GM08714 (cell line): ENCODE measurements around the gene KCNH4.

Experiments
- H3K4me3 ChIP-seq: fragments of 200-500 bp; sonication (Bioruptor generic); 2 replicates; pipeline ENCODE4 v1.5.1; 2014; ENCODE audit warnings: mild to moderate bottlenecking, low read length, inconsistent platforms
- ZNF274 ChIP-seq: IDR thresholded peaks from 2 replicates; pipeline ENCODE4 v1.6.1; 2012; ENCODE audit warnings: mild to moderate bottlenecking, low read depth, low read length

Gene KCNH4

DNA sequence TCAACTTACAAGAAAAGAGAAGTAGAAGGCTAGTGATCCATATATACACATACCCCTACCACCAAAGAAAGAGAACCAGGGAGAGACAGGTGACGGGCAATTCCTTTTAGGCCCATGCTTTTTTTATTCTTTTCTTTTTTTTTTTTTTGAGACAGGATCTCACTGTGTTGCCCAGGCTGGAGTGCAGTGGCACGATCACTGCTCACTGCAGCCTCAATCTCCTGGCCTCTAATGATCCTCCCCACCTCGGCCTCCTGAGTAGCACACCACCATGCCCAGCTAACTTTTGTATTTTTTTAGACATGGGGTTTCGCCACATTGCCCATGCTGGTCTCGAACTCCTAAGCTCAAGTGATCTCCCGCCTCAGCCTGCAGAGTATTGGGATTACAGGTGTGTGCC, 53.5 kb downstream of the KCNH4 start:
- H3K4me3 ChIP-seq = no peak overlapping the region
- TF ChIP-seq ZNF274 = no peak

DNA sequence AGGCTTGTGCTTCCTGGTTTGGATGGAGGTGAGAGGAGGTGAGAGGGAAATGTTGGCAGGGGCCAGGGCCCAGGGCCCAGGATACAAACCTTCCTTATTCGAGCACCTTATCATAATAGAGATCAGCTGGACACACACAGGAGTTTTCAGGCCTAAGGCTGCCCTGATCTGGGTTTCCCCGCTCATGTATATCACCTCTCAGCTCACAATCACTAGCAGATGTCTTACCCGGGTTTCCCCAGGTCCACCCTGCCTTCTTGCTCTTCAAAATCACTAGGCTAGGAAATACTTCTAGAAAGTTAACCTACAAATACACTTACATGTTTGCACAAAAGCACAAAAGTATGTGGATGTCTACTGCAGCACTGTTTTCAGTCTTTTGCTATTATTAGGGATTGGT, 54.1 kb downstream of the KCNH4 start:
- TF ChIP-seq ZNF274 = no peak

DNA sequence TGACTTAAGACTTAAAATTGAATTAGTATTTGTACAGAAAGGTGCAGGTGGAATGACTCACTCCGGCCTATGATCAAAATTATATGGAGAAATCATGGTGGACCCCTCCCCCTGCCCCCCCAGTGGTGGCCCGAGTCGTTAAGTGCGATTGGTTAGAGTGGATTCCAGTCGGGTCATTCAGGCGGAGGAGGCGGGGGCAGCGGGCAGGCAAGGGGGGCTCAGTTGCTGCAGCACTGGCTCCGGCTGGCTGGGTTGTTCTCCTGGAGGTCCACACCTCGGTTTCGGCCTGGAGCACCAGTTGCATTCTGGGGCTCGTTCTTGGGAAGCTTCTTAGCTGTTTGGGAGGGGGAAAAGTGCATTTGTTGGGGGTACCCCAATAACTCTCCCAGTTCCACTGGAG, 55.4 kb downstream of the KCNH4 start:
- no peak for TF ChIP-seq ZNF274
- no peak overlapping the region for H3K4me3 ChIP-seq

More for the DNA sequence above, 54.1 kb downstream of the KCNH4 start:
- no peak overlapping the region for H3K4me3 ChIP-seq

DNA sequence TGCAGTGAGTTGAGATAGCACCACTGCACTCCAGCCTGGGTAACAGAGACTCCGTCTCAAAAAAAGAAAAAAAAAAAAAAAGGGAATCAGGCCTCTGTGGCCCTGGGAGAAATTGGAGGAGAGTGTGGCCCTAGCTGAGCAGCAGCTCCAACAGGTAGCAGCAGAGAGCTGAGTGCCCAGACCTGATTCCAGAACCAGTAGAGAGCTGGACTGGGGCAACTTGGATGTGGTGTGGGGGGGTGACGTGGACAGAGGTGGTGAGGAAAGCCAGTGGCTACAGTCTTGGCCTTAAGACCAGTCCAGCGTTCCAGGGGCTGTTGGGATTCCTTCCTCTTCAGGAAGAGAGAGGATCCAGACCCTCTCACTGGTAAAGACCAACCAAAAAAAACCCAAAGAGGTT, 56.7 kb downstream of the KCNH4 start:
- no peak overlapping the region for H3K4me3 ChIP-seq
- no peak for TF ChIP-seq ZNF274

DNA sequence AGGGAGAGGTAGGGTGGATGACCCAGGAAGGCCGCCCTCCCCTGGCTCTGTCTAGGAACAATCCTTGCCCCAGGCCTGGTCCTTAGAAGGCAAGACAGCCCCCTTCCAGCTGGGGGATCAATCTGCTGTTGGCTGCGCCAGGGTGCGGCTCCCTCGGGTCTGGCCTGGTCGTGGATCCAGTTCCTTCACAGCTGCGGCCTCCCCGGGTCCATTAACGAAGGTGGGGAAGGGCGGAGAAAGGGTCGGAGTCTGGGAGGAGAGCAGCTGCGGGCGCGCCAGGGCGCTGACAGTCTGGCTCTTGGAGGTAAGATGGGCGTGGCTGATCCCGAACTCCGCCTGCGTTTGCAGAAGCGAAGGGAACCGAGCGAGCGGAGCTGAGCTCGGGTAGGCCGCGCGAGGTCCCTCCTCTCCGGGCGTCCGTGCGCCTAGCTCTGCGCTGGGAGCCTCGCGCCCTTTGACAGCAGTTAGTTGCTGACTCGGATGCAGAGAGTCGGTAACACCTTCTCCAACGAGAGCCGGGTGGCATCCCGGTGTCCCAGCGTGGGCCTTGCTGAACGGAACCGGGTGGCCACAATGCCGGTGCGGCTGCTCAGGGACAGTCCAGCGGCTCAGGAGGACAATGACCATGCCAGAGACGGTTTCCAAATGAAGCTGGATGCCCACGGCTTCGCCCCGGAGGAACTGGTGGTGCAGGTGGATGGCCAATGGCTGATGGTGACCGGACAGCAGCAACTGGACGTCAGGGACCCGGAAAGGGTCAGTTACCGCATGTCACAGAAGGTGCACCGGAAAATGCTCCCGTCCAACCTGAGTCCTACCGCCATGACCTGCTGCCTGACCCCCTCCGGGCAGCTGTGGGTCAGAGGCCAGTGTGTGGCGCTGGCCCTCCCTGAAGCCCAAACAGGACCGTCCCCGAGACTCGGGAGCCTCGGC, 58.3 kb downstream of the KCNH4 start, which contains the start of gene HSPB9:
HSPB9 (plus strand) TSS at position 434 of the 933 bp plus-strand sequence; CDS start at position 481, 47 bp downstream.
- no peak for TF ChIP-seq ZNF274
- no peak within 1 kb of the TSS for H3K4me3 ChIP-seq

DNA sequence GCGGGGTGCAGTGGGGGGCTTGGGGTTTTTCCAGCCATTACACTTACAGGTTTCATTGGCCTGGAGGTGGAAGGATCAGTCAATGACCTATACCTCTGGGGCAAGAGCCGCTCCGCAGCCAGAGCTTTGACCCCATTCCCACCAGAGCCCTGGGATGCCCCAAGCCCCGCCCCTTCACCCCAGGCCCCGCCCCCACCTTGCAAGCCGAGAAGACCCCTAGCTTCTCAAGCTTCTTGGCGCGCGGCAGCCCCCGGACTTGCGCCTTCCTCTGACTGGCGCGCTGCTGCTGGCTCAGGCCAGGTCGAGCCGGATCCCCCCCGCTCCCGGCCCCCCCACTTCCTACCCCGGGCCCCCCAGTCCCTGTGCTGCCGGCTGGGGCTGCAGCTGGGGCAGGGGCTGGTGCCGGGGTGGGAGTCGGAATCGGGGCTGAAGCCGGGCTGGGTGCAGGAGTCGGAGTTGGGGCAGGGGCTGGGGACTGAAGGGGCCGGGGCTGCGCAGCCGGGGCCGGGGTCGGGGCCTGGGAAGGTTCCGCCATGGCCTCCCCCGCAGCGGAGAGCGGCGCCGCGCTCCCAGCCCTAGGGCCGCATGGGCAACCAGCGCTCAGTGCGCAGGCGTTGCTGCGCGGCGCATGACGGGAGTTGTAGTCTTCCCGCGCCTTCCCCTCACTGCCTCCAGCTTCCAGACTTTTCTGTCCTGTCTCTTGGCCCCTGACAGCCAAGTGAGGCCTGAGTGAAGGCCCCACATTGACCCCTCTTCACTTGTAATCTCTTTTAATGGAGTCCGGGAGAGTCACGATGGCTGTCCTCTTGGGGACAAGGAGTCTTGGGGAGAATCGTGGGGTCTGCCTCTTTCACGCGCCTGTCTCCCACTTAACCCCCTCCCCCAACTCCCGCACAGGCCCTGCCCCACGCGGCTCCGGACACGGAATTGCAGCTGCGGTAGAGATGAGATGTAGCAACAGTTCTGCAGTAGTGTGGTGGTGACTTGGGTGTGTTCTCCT, 59.9 kb downstream of the KCNH4 start, which contains the start of gene KAT2A:
KAT2A (minus strand) TSS at position 598 of the 1,000 bp plus-strand sequence; CDS start at position 535, 63 bp downstream.
- TF ChIP-seq ZNF274 = no peak
- H3K4me3 ChIP-seq = peak within 1 kb of the TSS; percentile 14

DNA sequence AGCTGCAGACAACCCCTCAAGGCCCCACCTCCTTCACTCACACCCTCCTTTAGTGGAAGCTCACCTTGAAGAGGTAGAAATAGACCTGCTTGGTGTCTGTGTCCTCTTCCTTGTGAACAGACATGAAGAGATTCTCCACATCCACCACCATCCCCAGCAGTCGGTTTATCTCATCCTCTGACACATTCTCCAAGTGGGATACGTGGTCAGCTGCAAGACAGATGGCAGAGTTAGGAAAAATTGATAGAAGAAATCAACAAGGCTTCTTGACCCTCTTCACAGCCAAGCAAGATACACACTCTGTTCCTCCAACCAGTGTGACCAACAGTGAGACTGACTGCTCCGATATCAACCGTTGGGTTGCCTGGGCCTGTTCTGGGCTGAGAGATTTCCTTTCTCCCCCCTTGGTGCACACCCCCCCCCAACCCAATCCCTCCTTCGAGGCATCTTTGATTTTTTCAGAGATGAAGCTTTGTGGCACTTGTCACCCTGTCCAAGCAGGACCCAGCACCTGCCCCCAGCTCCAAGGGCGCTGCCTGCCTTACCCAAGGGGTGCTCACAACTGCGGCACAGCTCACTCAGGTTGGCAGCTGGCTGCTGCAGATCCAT, 60.7 kb downstream of the KCNH4 start:
- H3K4me3 ChIP-seq = peak overlapping the region; percentile 14; the same call in 1 of the 2 replicates
- TF ChIP-seq ZNF274 = no peak

DNA sequence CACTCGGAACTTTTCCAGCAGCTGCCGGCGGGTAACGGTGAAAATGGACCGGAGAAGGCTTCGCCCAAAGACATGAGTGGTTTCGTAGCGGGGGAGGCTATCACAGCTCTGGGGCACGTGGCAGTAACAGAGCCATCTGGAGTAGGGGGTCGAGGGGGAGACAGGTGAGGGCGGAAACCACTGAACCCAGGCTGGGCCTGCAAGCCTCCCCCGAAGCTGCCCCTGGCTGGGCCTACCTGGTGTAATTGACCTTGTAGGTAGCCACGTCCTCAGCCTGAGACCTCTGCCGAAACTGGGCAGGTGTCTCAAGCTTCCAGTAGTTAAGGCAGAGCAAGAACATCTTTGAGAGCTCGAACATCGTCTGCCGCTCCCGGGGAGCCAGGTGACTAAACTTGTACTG, 61.6 kb downstream of the KCNH4 start:
- H3K4me3 ChIP-seq = no peak overlapping the region
- no peak for TF ChIP-seq ZNF274

DNA sequence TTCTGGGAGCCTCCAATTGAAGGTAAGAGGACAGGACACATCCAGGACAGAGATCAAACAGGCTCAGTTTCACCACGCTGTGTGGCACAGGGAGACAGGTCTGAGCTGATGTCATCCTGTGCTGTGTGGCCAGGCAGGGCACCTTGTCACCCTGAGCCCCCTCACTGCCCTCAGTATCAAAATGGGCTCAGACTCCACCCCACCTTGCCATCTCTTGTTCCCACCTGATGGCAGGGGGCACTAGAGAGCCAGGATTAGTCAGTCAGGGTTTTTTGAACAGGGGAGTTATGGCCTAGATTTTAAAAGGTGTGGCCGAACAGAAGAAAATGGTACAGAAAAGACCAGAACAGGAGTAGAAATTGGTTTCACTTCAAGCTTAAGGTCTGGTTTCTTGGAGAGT, 62.4 kb downstream of the KCNH4 start:
- TF ChIP-seq ZNF274 = no peak
- no peak overlapping the region for H3K4me3 ChIP-seq

DNA sequence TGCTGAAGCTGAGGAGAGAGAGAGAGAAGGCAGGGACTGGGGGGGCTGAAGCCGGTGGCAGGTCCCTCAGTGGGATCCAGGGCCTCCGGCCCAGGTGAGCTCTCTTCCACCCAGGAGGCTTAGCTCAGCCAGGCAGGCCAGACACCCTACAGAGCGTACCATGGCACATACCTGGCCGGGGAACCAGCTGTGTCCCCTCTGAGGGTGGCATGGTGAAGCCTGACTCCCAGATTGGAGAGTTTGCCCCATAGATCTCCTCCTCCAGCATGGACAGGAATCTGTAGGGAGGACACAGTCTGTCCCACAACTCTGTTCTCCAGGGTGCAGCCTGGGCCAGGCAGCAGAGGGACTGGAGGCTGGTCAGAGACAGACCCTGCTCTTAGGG, 62.8 kb downstream of the KCNH4 start:
- H3K4me3 ChIP-seq = no peak overlapping the region
- no peak for TF ChIP-seq ZNF274

DNA sequence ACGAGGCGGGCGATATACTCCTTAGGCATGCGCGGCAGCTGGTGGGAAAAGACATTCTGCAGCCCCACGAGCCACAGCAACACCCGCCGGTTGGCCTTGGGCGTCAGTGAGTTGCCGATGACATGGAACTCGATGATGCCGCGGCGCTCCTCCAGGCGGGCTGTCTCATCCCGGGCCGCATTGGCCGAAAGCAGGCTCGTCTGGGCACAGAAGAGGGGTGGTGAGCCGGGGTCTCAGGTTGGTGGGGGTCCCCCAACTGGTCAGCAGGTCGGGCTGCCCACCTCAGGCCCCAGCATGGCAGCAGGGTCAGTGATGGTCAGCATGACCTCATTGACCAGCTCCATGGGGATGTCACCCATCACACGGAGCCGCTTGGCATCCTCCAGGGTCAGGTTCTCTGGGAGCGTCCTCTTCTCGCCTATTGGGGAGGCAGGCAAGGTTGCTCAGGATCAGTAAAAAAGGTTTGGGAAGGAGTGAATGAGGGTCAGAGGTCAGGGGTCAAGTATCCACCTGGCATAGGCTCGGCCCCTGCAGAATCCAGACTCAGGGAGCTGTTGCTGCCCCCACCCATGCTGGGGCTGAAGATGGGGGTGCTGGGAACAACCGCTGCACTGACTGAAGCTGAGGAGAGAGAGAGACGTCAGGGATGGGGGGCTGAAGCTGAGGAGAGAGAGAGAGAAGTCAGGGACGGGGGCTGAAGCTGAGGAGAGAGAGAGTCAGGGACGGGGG, 63.4 kb downstream of the KCNH4 start:
- TF ChIP-seq ZNF274 = no peak

DNA sequence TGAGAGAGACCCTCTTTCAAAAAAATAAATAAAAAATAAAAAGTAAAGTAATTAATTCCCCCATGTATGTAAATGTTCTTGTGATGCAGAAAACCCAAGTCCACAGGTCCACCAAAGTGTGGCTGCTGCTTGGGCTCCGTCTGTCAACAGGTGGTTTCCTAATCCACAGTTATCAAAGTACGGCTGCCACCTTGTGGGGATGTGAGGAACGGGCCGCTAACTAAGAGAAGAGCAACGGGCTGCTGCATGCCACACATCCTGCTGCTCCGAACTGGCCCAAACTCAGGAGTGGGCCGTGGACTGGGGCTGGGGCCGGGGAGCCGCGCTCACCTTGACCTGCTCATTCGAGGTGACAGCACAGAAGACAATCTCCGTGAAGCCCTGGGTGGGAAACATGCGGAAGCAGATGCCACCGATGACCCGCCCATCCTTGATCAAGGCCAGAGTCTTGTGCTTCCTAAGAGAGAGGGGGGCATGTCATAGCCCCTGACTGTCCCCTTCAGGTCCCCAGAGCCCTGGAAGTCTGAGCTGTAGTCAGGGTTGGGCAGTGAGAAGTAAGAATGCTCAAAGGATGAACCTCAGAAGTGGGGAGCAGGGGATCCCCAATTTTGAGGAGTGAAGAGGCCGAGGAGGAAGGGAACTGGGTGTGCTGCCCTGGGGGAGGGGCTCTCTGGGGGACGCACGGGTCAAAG, 64.1 kb downstream of the KCNH4 start:
- TF ChIP-seq ZNF274 = no peak
- no peak overlapping the region for H3K4me3 ChIP-seq

More for the DNA sequence above, 63.4 kb downstream of the KCNH4 start:
- no peak overlapping the region for H3K4me3 ChIP-seq

DNA sequence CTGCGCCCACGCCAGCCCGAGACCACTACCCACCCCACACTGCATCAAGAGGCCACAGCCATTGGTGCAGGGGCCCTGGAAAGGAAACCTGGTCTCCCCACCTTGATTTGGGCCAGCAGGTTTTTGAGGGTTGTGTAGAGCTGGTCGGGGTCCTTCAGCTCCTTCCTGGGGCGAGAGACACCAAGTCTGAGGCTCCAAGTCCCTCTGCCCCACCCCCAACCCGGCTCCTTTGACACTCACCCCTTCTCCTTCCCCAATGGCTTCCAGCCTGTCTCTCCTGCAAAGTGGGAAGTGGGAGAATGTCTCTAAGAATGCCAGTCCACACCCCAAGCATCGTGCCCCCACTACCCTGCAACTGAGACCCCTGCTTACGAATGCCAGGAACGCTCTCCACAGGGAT, 66.8 kb downstream of the KCNH4 start:
- no peak for TF ChIP-seq ZNF274
- H3K4me3 ChIP-seq = no peak overlapping the region
